GM12878 (cell line): ENCODE data around the gene URAD. TPM values are rescaled to one million over a fixed set of nuclear protein-coding genes. Genes with fewer than 3 reads are reported as not detected.

Source experiments
- ATAC-seq: fragments of 200-7000 bp; cut with Tn5 transposase; 3 replicates; pipeline ENCODE4 v1.9.1; 2020; ENCODE audit warnings: mild to moderate bottlenecking, moderate library complexity
- BruUV-seq: library from RNA; stranded (reverse); fragments of 400-500 nt; replicated peaks from 2 replicates; lab custom pipeline; 2021; lab: Mats Ljungman, UMichigan
- CTCF ChIA-PET: fragments of 300-600 bp; sonication (Branson Sonifier 250); formaldehyde crosslinking; extraction: SDS; loops from one replicate; lab custom pipeline; 2021; ENCODE audit warnings: inconsistent platforms; lab: Yijun Ruan, JAX
- POLR2A ChIA-PET: fragments of 350-600 bp; formaldehyde crosslinking; extraction: SDS; loops from one replicate; lab custom pipeline; 2021; ENCODE audit warnings: inconsistent platforms; lab: Charles Lee
- RAD21 ChIA-PET: fragments of 300-600 bp; sonication (Branson Sonifier 250); formaldehyde crosslinking; loops from one replicate; lab custom pipeline; 2023; ENCODE audit warnings: antibody characterized with exemption; ENCODE audit not compliant: unreplicated experiment; lab: Charles Lee
- SMC1A ChIA-PET: fragments of 300-600 bp; sonication (Branson Sonifier 250); formaldehyde crosslinking; loops from one replicate; lab custom pipeline; 2023; ENCODE audit not compliant: unreplicated experiment, uncharacterized antibody; lab: Charles Lee
- DNase-seq: peaks from one replicate; pipeline ENCODE4 v3.0.0-alpha.2; 2011; ENCODE audit warnings: low read depth, low spot score
- FAIRE-seq: peaks from 3 replicates; lab custom pipeline; 2011; peaks lifted over from hg19 to GRCh38; lab: Jason Lieb, UNC
- H2AFZ ChIP-seq: 2 replicates; pipeline ENCODE4 v1.6.0; 2011; ENCODE audit warnings: low read depth, low read length, control low read depth; ENCODE audit not compliant: control insufficient read depth
- H3K27ac ChIP-seq: 2 replicates; pipeline ENCODE4 v1.5.1; 2011; ENCODE audit warnings: control low read depth; ENCODE audit not compliant: control insufficient read depth, insufficient read depth
- H3K27me3 ChIP-seq, 2 experiments: replicated peaks in 1 of 2; 2 replicates each; pipeline versions ENCODE4 v1.6.0 to v1.6.1; 2011; ENCODE audit warnings: low read length in 1 of 2; ENCODE audit not compliant: control insufficient read depth in 2 of 2, insufficient read depth in 2 of 2
- H3K36me3 ChIP-seq, 2 experiments: 2 replicates each; pipeline ENCODE4 v1.5.1; 2011; ENCODE audit warnings: low read length in 1 of 2; ENCODE audit not compliant: control insufficient read depth in 2 of 2, insufficient read depth in 2 of 2
- H3K4me1 ChIP-seq: 2 replicates; pipeline ENCODE4 v1.6.1; 2011; ENCODE audit warnings: mild to moderate bottlenecking, low read length, moderate library complexity, mixed read lengths; ENCODE audit not compliant: control insufficient read depth, insufficient read depth
- H3K4me2 ChIP-seq: 2 replicates; pipeline ENCODE4 v1.6.0; 2011; ENCODE audit warnings: control low read depth; ENCODE audit not compliant: control insufficient read depth, insufficient read depth
- H3K4me3 ChIP-seq: fragments of 200-600 bp; sonication (generic); 2 replicates; pipeline ENCODE4 v1.5.1; 2016
- H3K79me2 ChIP-seq: 2 replicates; pipeline ENCODE4 v1.6.0; 2011; ENCODE audit warnings: low read length; ENCODE audit not compliant: control insufficient read depth, insufficient read depth
- H3K9ac ChIP-seq: 2 replicates; pipeline ENCODE4 v1.8.0; 2011; ENCODE audit warnings: low read length, control low read depth, mixed read lengths; ENCODE audit not compliant: control insufficient read depth, insufficient read depth
- H3K9me3 ChIP-seq: replicated peaks from 3 replicates; pipeline ENCODE4 v1.5.1; 2011; ENCODE audit warnings: mild to moderate bottlenecking, low read length; ENCODE audit not compliant: control insufficient read depth, insufficient read depth
- H4K20me1 ChIP-seq: 2 replicates; pipeline ENCODE4 v1.6.0; 2011; ENCODE audit not compliant: control insufficient read depth, insufficient read depth
- EGR1 ChIP-seq, 2 experiments: IDR thresholded peaks; 1 replicate in 1 of 2; 2 replicates in 1 of 2; pipeline ENCODE4 v1.6.1; 2011 to 2012; ENCODE audit warnings: low read depth in 2 of 2, low read length in 2 of 2, borderline replicate concordance in 1 of 2, mild to moderate bottlenecking in 1 of 2, moderate library complexity in 1 of 2
- ETV6 ChIP-seq, 2 experiments: fragments of 450-650 bp in 1 of 2; IDR thresholded peaks in 1 of 2; conservative IDR thresholded peaks in 1 of 2; 2 replicates each; pipeline ENCODE4 v1.6.1; 2014; ENCODE audit warnings: antibody characterized with exemption in 1 of 2, borderline replicate concordance in 1 of 2, low read depth in 1 of 2, mild to moderate bottlenecking in 1 of 2, moderate library complexity in 1 of 2
- PRDM15 ChIP-seq: fragments of 450-650 bp; formaldehyde crosslinking; IDR thresholded peaks from 2 replicates; pipeline ENCODE4 v1.4.0; 2020; ENCODE audit warnings: mild to moderate bottlenecking, moderate library complexity
- YY1 ChIP-seq: IDR thresholded peaks from 2 replicates; pipeline ENCODE4 v1.6.1; 2011; ENCODE audit warnings: low read depth, mild to moderate bottlenecking, low read length
- ZNF207 ChIP-seq: fragments of 450-650 bp; IDR thresholded peaks from 2 replicates; pipeline ENCODE4 v1.6.1; 2014; ENCODE audit warnings: antibody characterized with exemption, mild to moderate bottlenecking, borderline replicate concordance
- ZNF217 ChIP-seq: fragments of 450-650 bp; IDR thresholded peaks from 2 replicates; pipeline ENCODE4 v1.6.1; 2017; ENCODE audit warnings: antibody characterized with exemption, mild to moderate bottlenecking
- ZNF24 ChIP-seq: fragments of 450-650 bp; IDR thresholded peaks from 2 replicates; pipeline ENCODE4 v1.6.1; 2017; ENCODE audit warnings: antibody characterized with exemption, mild to moderate bottlenecking
- WGBS: methylation state at CpG from one replicate; pipeline ENCODE4 v1.1.6; 2016; ENCODE audit warnings: low lambda C conversion rate; ENCODE audit not compliant: insufficient replicate concordance, insufficient coverage; ENCODE audit errors: missing lambda C conversion rate; 5-methylcytosine and 5-hydroxymethylcytosine counted together
- in situ Hi-C: fragments of 300-500 bp; cut with MboI; formaldehyde crosslinking; loops from 9 replicates; pipeline ENCODE4 v1.14.3; 2018; ENCODE audit warnings: mixed read lengths
- intact Hi-C: fragments of 100-400 bp; cut with micrococcal nuclease; formaldehyde crosslinking; loops from one replicate; pipeline ENCODE4 v1.14.2; 2022; ENCODE audit not compliant: unreplicated experiment
- polyA plus RNA-seq, 11 experiments: library from polyadenylated mRNA; depleted of rRNA in 4 of 11; unstranded in 6 of 11; stranded (reverse) in 5 of 11; fragments of >200 nt; fragmentation: Nextera tagmentation in 4 of 11; fragmentation: Illumina TruSeq in 1 of 11; extraction: Ambion mirVana in 4 of 11; extraction: Trizol in 1 of 11; gene quantifications; 1 replicate in 1 of 11; 2 replicates in 10 of 11; pipeline versions ENCODE4 v1.2.1 to v1.2.3, GENCODE V29; 2011 to 2016; ENCODE audit warnings: inconsistent platforms in 2 of 11, missing spikeins in 2 of 11, low read depth in 1 of 11
- total RNA-seq, 4 experiments: library from RNA; depleted of rRNA in 3 of 4; stranded (reverse); fragments of >200 nt in 3 of 4; fragmentation: Illumina TruSeq in 1 of 4; extraction: Trizol in 1 of 4; gene quantifications; 2 replicates each; pipeline versions ENCODE4 v1.2.1 to v1.2.3, GENCODE V29; 2013 to 2021

The URAD gene
- total and polyA plus RNA-seq, 10 of the 15 experiments (the other 5 are each of a cell fraction or from before 2014, with no cell fraction given) = not detected

DNA sequence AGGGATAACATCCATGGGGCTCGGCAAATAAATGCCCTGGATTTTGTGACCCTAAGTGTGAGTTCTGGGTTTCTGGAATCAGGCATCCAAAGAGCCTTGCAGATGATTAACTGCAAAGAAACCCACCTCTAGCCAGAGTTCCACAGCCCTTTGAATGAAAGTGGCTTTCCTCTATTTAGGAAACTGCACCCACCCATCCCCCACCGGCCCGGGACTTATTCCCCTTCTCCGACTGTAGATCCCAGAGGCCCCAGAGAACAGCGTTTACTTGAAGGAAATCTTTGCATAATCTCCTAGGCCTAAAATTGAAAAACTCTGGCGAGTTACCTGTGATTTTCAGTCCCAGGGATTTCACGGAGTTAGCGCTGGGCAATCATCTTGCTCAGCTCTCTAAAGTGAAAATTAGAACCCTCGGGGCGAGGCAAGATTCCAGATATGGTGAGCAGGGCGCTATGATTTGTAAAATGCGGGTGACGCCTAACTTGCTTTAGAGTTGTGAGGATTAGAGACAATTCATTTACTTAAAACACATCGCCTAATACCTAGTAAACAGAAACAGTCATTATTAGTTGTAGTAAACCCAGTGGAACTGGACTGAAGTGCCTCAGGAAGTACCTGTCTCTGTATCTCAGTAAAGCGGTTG lies 9.4 kb downstream of the URAD start:
- ChIA-PET CTCF (interaction anchor here (9.6 kb wide), 1 partner anchor 151 kb away, joined by 238 read pairs; no protein-coding TSS in a partner anchor), RAD21 (no interaction called here), SMC1A (no interaction called here)
- FAIRE-seq (no peak), DNase-seq (no peak), ATAC-seq (no peak)
- no peaks in the 10 kb centered on the region for H3K79me2 ChIP-seq
- no TSS peak for BruUV-seq
- H3K4me1 ChIP-seq = no peaks in the 10 kb centered on the region
- no peak overlapping the region for H3K9ac ChIP-seq
- intact Hi-C loops (no loop called here), in situ Hi-C loops (no loop called here)
- no peak overlapping the region for H3K4me3 ChIP-seq
- no peaks in the 10 kb centered on the region for H3K36me3 ChIP-seq
- no peaks in the 10 kb centered on the region for H4K20me1 ChIP-seq
- H3K9me3 ChIP-seq = no peaks in the 10 kb centered on the region
- TF ChIP-seq ZNF207 = no peak
- no peak for TF ChIP-seq PRDM15
- no peak for TF ChIP-seq EGR1 (IDR thresholded peaks at IDR 0.05; ENCODE audit: borderline replicate concordance in 1 of 2, low read depth in 2 of 2, low read length in 2 of 2)
- no peak for TF ChIP-seq ZNF24
- TF ChIP-seq ETV6 (conservative IDR thresholded peaks at IDR 0.05 in 1 of 2, IDR thresholded peaks at IDR 0.05 in 1 of 2; ENCODE audit: borderline replicate concordance in 1 of 2, low read depth in 1 of 2) = no peak
- no peak for TF ChIP-seq YY1
- no peak for TF ChIP-seq ZNF217
- TF ChIP-seq, all 136 proteins: peak for 0
- whole genome bisulfite sequencing = 8% methylated on average over 15 of the region's 15 CpGs
- H2AFZ ChIP-seq = no peak overlapping the region
- H3K27me3 ChIP-seq = peaks cover 27 to 44% of the 10 kb centered on the region in 2 experiments
- no peak overlapping the region for H3K27ac ChIP-seq
- POLR2A ChIA-PET = no interaction called here
- no peak overlapping the region for H3K4me2 ChIP-seq
